Ovary (tissue), 9 donors: Measurements from ENCODE around the gene RUNX1. TPM values are rescaled to one million over a fixed set of nuclear protein-coding genes. Genes with fewer than 3 reads are reported as not detected.

ENCODE experiments used
- DNase-seq, 5 donors: peaks; one replicate each; pipeline ENCODE4 v3.0.0-alpha.2; 2019 to 2020
- H3K27ac ChIP-seq, 2 donors: fragments of 200-600 bp; one replicate each; pipeline versions ENCODE4 v1.5.1 to v1.8.0; 2019 to 2022
- H3K27me3 ChIP-seq: fragments of 200-600 bp; one replicate; pipeline ENCODE4 v1.8.0; 2022
- H3K36me3 ChIP-seq: fragments of 200-600 bp; sonication (generic); one replicate; pipeline ENCODE4 v1.5.1; 2019
- H3K4me1 ChIP-seq: one replicate; pipeline ENCODE4 v1.8.1; 2013; ENCODE audit warnings: mild to moderate bottlenecking, moderate library complexity; ENCODE audit not compliant: insufficient read depth
- H3K4me3 ChIP-seq: fragments of 200-600 bp; sonication (generic); one replicate; pipeline ENCODE4 v1.5.1; 2017
- H3K9me3 ChIP-seq, 2 donors: fragments of 200-600 bp in 1 of 2; sonication (generic) in 1 of 2; one replicate each; pipeline versions ENCODE4 v1.5.1 to v1.8.1; 2013 to 2019; ENCODE audit warnings: mild to moderate bottlenecking in 1 of 2, moderate library complexity in 1 of 2
- EP300 ChIP-seq: sonication (generic); formaldehyde crosslinking; IDR thresholded peaks from one replicate; pipeline ENCODE4 v1.6.1; 2017; ENCODE audit warnings: antibody characterized with exemption
- POLR2A ChIP-seq: fragments of 450-650 bp; IDR thresholded peaks from one replicate; pipeline ENCODE4 v1.6.1; 2017; ENCODE audit warnings: antibody characterized with exemption, mild to moderate bottlenecking, moderate library complexity
- WGBS, 3 donors: extraction: QIAGEN DNeasy Blood & Tissue Kit in 1 of 3; methylation state at CpG; one replicate each; pipeline versions ENCODE4 v1.1.5 to v1.1.7; 2013 to 2017; 5-methylcytosine and 5-hydroxymethylcytosine counted together
- intact Hi-C, 4 donors: fragments of 100-400 bp; cut with DNase I; formaldehyde crosslinking; loops; one replicate each; pipeline versions ENCODE4 v1.11.0 to v1.15.1; 2022 to 2023
- polyA plus RNA-seq, 2 donors: library from polyadenylated mRNA; stranded (reverse); fragments of 200-250 nt in 1 of 2; fragments of 350-450 nt in 1 of 2; fragmentation: Illumina TruSeq in 1 of 2; extraction: RNeasy Lipid Tissue Mini Kit (QIAGEN cat#74804) in 1 of 2; gene quantifications; one replicate each; pipeline ENCODE4 v1.2.3, GENCODE V29; 2013 to 2014
- total RNA-seq, 7 donors: library from RNA; depleted of rRNA in 2 of 7; stranded (reverse); fragments of >200 nt in 2 of 7; fragmentation: NEBNext Ultra II Directional in 3 of 7; extraction: Animal tissue kit (Norgen Biotek cat#: 25700) in 3 of 7; gene quantifications; one replicate each; pipeline versions ENCODE4 v1.1.0 to v1.2.4, GENCODE V29; 2016 to 2023
- TF ChIP-seq, protein P1 (sequence below), 3 donors: fragments of 450-650 bp in 2 of 3; fragments of 200-600 bp in 1 of 3; IDR thresholded peaks; one replicate each; pipeline versions ENCODE4 v1.5.1 to v1.8.0; 2016 to 2022; ENCODE audit warnings: antibody characterized with exemption in 3 of 3, mild to moderate bottlenecking in 1 of 3
- donor health status: DM: no; HTN: no; CAD: no; lungs with moderate emphysema.
- donor health status: DM: no; HTN: no; CAD: no.
- donor health status: Bipolar disorder and iron deficiency.
- donor health status: DM: yes; HTN: yes; CAD: no.
- donor health status: DM: no; HTN: no; CAD: no.
- donor health status: DM: yes; HTN: yes; CAD: no.

Gene RUNX1
- total and polyA plus RNA-seq, 9 donors = 6.0 to 27.4 (median 17.8) TPM

DNA sequence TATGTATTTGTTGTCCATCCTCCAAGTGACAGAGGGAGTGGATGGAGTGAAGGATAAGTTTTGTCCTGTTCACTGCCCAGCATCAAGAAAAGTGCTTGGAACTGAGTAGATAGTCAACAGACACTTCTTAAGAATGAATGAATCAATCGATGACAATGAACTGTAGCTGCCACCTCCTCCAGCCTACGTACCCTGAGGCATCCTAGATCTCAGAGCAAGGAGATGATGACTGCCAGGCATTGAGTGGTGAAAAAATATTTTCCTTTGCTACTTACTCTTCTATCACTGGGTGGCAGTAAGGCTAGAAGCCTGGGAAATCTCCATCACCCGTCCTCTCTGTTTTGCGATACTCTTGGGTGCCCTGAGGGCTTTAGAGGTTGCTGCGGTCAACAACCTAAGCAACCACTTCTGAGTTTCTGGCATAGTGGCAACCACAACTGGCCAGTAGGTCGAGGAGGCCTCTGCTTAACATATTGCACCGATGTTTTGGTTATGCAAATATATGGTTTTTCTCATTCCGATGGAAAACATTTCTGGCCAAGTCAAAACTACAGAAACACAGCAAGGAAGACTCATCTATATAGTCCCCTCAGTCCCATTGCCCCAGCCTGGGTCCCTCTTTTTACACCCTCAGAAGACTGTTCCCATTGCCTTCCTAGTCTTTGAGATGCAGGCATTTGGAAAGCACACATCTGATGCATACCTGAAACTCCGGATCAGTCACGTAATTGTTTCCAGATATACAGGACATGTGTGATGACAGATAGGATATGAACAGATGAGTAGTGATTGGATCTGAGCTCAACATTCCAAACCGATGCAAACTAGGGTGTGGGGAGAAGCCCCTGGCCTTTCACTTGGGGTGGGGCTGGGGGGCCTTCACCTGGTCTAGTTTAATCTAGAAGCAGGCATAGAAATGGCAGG, 136.8 kb downstream of the RUNX1 start:
- TF ChIP-seq POLR2A (no peak), EP300 (no peak)
- TF ChIP-seq, protein P1, sequence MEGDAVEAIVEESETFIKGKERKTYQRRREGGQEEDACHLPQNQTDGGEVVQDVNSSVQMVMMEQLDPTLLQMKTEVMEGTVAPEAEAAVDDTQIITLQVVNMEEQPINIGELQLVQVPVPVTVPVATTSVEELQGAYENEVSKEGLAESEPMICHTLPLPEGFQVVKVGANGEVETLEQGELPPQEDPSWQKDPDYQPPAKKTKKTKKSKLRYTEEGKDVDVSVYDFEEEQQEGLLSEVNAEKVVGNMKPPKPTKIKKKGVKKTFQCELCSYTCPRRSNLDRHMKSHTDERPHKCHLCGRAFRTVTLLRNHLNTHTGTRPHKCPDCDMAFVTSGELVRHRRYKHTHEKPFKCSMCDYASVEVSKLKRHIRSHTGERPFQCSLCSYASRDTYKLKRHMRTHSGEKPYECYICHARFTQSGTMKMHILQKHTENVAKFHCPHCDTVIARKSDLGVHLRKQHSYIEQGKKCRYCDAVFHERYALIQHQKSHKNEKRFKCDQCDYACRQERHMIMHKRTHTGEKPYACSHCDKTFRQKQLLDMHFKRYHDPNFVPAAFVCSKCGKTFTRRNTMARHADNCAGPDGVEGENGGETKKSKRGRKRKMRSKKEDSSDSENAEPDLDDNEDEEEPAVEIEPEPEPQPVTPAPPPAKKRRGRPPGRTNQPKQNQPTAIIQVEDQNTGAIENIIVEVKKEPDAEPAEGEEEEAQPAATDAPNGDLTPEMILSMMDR (IDR thresholded peaks at IDR 0.05) = no peak
- Histone ChIP-seq H3K9me3 (no peaks in the 10 kb centered on the region), H3K27me3 (no peaks in the 10 kb centered on the region), H3K36me3 (no peaks in the 10 kb centered on the region), H3K4me3 (no peak overlapping the region), H3K27ac (no peak overlapping the region), H3K4me1 (peaks cover 3% of the 10 kb centered on the region)
- WGBS, 3 donors = 88 to 89% (median 88%) methylated on average over 11 of the region's 11 CpGs
- intact Hi-C loops = no loop called here
- no peak for DNase-seq

DNA sequence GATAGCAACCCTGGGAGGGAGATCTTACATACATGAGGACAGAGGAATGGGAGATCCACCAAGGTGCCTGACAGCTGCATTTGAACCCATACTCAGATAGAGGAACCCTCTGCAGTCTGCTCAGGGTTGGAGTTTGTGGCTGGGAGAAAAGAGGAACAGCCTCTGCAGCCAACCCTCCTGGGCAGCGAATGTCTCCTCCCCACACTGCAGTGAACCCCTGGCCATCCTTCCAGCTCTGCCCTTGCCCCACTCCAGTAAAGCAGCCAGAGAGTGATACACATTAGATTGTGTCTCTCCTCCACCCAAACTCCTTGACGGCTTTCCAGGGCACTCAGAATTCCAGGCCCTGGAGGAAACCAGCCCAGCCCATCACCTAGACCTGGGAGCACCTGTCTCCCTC, 137.7 kb downstream of the RUNX1 start:
- WGBS, 3 donors = 88 to 97% (median 94%) methylated on average over 2 of the region's 2 CpGs
- intact Hi-C loops = no loop called here
- Histone ChIP-seq H3K27ac (no peak overlapping the region), H3K36me3 (no peaks in the 10 kb centered on the region), H3K9me3 (no peaks in the 10 kb centered on the region), H3K4me3 (no peak overlapping the region), H3K4me1 (peaks cover 3% of the 10 kb centered on the region), H3K27me3 (no peaks in the 10 kb centered on the region)
- no peak for DNase-seq
- no peak for TF ChIP-seq EP300
- TF ChIP-seq, protein P1 (IDR thresholded peaks at IDR 0.05) = no peak

DNA sequence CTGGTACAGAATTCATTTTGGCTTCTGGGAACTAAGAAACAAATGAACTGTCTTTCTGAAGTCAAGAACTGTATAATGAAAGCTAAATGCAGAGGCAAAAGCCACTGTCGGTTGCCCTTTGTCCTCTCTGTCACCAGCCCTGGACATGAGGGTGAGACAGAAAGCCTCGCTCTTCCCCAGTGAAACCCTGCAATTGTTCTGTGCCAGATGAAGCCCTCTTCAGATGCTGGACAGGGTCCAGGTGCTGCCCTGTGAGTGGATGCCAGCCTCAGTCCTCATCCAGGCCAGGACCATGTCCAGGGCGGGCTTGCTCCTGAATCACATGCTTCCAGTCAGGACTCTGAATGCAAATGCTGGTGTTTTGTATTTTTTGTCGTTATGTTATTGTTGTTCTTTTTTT, 138.7 kb downstream of the RUNX1 start:
- intact Hi-C loops = no loop called here
- 86 to 93% (median 88%) methylated on average over 4 of the region's 4 CpGs for WGBS, 3 donors
- DNase-seq = no peak
- no peaks in the 10 kb centered on the region for H3K36me3 ChIP-seq
- no peak overlapping the region for H3K4me3 ChIP-seq
- no peak overlapping the region for H3K27ac ChIP-seq
- peaks cover 3% of the 10 kb centered on the region for H3K4me1 ChIP-seq
- TF ChIP-seq POLR2A (no peak), EP300 (no peak)
- TF ChIP-seq, protein P1 (IDR thresholded peaks at IDR 0.05) = no peak
- H3K9me3 ChIP-seq = no peaks in the 10 kb centered on the region
- H3K27me3 ChIP-seq = no peaks in the 10 kb centered on the region

DNA sequence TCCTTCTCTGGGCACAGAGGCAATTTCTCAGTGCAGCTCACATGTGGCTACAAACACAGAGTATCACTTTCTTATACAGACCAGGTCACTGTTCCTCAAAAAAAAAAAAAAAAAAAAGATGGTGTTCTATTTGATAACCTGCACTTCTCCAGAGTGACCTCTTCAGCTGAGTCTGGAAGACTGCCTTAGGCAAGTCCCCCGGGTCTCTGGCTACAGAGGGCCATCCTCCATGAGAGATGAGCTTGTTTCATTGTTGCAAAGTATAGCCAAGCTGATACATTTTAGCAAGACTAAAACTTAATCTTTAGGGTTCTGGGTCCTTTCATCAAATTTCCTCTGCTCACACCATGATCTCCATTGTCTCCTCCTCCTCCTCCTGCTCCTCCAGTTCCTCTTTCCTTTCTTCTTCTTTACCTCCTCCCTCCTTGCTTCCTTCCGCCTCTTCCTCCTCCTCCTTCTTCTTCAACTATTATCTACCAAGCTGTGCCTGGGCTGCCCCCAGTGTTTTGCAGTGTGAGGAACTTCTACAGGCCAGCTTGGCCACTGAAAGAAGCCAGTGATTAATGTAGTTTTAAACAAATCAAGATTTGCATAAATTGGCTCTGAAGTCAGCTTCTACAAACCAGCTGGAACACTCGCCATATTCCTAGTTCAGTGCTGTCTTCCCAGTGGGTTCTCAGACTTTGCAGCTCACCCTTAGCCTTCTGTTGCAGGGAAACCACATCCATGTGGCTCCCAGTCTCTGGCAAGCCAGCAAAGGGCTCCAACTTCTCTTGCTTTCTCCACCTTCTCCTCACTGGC, 139.4 kb downstream of the RUNX1 start:
- 57 to 90% (median 73%) methylated on average over 3 of the region's 3 CpGs for WGBS, 3 donors

More for the DNA sequence above, 139.4 kb downstream of the RUNX1 start:
- Histone ChIP-seq H3K27ac (no peak overlapping the region), H3K9me3 (no peaks in the 10 kb centered on the region), H3K4me1 (peaks cover under 1% of the 10 kb centered on the region), H3K36me3 (no peaks in the 10 kb centered on the region), H3K4me3 (no peak overlapping the region), H3K27me3 (no peaks in the 10 kb centered on the region)
- TF ChIP-seq EP300 = no peak
- TF ChIP-seq, protein P1 (IDR thresholded peaks at IDR 0.05) = no peak
- no peak for TF ChIP-seq POLR2A
- intact Hi-C loops = no loop called here
- DNase-seq = no peak
